Measurements from ENCODE around the gene UBE2E2. TPM values are rescaled to one million over a fixed set of nuclear protein-coding genes. Genes with fewer than 3 reads are reported as not detected.

The UBE2E2 gene
- total RNA-seq, 1 experiment from 2014 or later: 25.1 TPM

- Mint-ChIP-seq H3K36me3 (ENCODE audit: insufficient read depth, unreplicated experiment) (no peaks in the 10 kb centered on the region), H3K4me3 (ENCODE audit: low read depth, unreplicated experiment) (no peak overlapping the region), H3K27ac (ENCODE audit: unreplicated experiment) (no peak overlapping the region), H3K27me3 (ENCODE audit: unreplicated experiment) (no peaks in the 10 kb centered on the region), H3K9me3 (ENCODE audit: low read depth, unreplicated experiment) (no peaks in the 10 kb centered on the region), H3K4me1 (ENCODE audit: low read depth, unreplicated experiment) (peaks cover 17% of the 10 kb centered on the region)
- intact Hi-C loops (cut with micrococcal nuclease; ENCODE audit: unreplicated experiment): no loop called here
- BruUV-seq (replicated peaks): no TSS peak
- no peak for TF ChIP-seq CTCF (IDR thresholded peaks at IDR 0.05; ENCODE audit: unreplicated experiment)
- no peak for DNase-seq
- CTCF ChIA-PET: no interaction called here
These were observed 294.0 kb downstream of the UBE2E2 start for GRCh38 chr3:23497156-23497555.

- no peak for TF ChIP-seq CTCF (IDR thresholded peaks at IDR 0.05; ENCODE audit: unreplicated experiment)
- BruUV-seq (replicated peaks): no TSS peak
- Mint-ChIP-seq H3K27ac (ENCODE audit: unreplicated experiment) (no peak overlapping the region), H3K36me3 (ENCODE audit: insufficient read depth, unreplicated experiment) (no peaks in the 10 kb centered on the region), H3K9me3 (ENCODE audit: low read depth, unreplicated experiment) (no peaks in the 10 kb centered on the region), H3K4me3 (ENCODE audit: low read depth, unreplicated experiment) (no peak overlapping the region), H3K27me3 (ENCODE audit: unreplicated experiment) (no peaks in the 10 kb centered on the region), H3K4me1 (ENCODE audit: low read depth, unreplicated experiment) (peaks cover 7% of the 10 kb centered on the region)
- intact Hi-C loops (cut with micrococcal nuclease; ENCODE audit: unreplicated experiment): no loop called here
- CTCF ChIA-PET: no interaction called here
- no peak for DNase-seq
These were observed 298.2 kb downstream of the UBE2E2 start for GRCh38 chr3:23501201-23501802.

GRCh38 chr3:23508464-23508863 is 305.3 kb downstream of the UBE2E2 start:
- H3K9me3 Mint-ChIP-seq (ENCODE audit: low read depth, unreplicated experiment): no peaks in the 10 kb centered on the region
- no TSS peak for BruUV-seq (replicated peaks)
- H3K27ac Mint-ChIP-seq (ENCODE audit: unreplicated experiment): no peak overlapping the region
- no peak for DNase-seq
- H3K36me3 Mint-ChIP-seq (ENCODE audit: insufficient read depth, unreplicated experiment): no peaks in the 10 kb centered on the region
- CTCF ChIA-PET: no interaction called here
- intact Hi-C loops (cut with micrococcal nuclease; ENCODE audit: unreplicated experiment): no loop called here
- no peaks in the 10 kb centered on the region for H3K4me1 Mint-ChIP-seq (ENCODE audit: low read depth, unreplicated experiment)
- H3K27me3 Mint-ChIP-seq (ENCODE audit: unreplicated experiment): no peaks in the 10 kb centered on the region
- no peak overlapping the region for H3K4me3 Mint-ChIP-seq (ENCODE audit: low read depth, unreplicated experiment)
- no peak for TF ChIP-seq CTCF (IDR thresholded peaks at IDR 0.05; ENCODE audit: unreplicated experiment)

- no peaks in the 10 kb centered on the region for H3K9me3 Mint-ChIP-seq (ENCODE audit: low read depth, unreplicated experiment)
- BruUV-seq (replicated peaks): no TSS peak
These were observed 315.3 kb downstream of the UBE2E2 start for GRCh38 chr3:23518441-23518840.

More at GRCh38 chr3:23518441-23518840, 315.3 kb downstream of the UBE2E2 start:
- intact Hi-C loops (cut with micrococcal nuclease; ENCODE audit: unreplicated experiment): no loop called here
- Mint-ChIP-seq H3K4me1 (ENCODE audit: low read depth, unreplicated experiment) (no peaks in the 10 kb centered on the region), H3K4me3 (ENCODE audit: low read depth, unreplicated experiment) (no peak overlapping the region), H3K36me3 (ENCODE audit: insufficient read depth, unreplicated experiment) (no peaks in the 10 kb centered on the region), H3K27ac (ENCODE audit: unreplicated experiment) (no peak overlapping the region), H3K27me3 (ENCODE audit: unreplicated experiment) (no peaks in the 10 kb centered on the region)
- TF ChIP-seq CTCF (IDR thresholded peaks at IDR 0.05; ENCODE audit: unreplicated experiment): no peak
- no peak for DNase-seq
- CTCF ChIA-PET: no interaction called here
